Measurements from ENCODE around the gene DIO1. TPM values are rescaled to one million over a fixed set of nuclear protein-coding genes. Genes with fewer than 3 reads are reported as not detected.

The DIO1 gene
- total RNA-seq, 2 donors from 2014 or later, result not detected

DNA sequence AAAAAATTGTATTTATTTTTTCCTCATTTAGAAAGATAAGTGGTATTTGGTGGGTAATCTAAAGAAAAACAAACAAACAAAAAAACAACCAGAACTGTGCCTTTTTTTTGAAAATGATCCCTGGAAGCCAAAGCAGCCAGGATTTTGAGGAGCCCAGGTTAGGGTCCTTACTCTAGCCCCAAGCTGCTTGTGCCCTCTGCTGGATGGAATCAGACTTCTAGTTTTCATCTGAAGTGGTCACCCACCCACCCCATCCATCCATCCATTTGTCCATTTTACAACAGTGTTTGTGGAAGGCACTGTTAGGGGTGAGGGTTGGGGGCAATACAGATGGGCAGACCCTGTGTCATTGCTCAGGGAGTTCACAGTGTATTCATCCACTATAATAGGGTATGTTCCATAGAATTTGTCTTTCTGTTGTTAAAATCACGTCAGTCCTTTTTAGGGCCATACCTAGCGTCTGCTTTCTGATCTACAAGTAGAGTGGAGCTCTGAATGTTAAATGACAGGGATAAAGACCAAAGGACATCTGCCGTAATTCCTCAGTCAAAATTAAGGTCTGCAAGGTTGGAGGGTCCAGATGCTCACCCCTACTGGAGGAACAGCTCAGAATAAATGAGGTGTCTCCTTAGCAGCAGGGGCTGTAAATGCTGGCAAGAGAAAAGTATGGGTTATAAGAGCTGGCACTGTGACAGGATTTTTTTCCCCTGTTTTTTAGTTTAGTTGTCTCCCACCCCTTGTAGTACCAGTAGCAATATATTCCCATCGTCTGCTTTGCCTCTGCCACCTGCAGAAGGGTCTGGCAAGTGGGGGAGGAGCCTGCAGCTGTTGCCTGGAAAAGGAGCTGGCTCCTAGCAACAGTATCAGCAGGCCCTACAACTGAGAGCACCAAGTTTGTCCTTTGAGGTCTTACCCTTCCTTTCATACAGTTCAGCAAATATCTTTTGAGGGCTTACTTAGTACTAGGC lies 55.3 kb downstream of the DIO1 start:
- ATAC-seq, result no peak
- no peak for DNase-seq
- Mint-ChIP-seq H3K27me3 (no peaks in the 10 kb centered on the region), H3K36me3 (ENCODE audit: low read depth) (peaks cover 3% of the 10 kb centered on the region), H3K4me1 (peaks cover 29% of the 10 kb centered on the region), H3K27ac (no peak overlapping the region), H3K4me3 (no peak overlapping the region)
- no peaks in the 10 kb centered on the region for H3K9me3 ChIP-seq (ENCODE audit: control insufficient read depth, low read length, poor library complexity, severe bottlenecking)

DNA sequence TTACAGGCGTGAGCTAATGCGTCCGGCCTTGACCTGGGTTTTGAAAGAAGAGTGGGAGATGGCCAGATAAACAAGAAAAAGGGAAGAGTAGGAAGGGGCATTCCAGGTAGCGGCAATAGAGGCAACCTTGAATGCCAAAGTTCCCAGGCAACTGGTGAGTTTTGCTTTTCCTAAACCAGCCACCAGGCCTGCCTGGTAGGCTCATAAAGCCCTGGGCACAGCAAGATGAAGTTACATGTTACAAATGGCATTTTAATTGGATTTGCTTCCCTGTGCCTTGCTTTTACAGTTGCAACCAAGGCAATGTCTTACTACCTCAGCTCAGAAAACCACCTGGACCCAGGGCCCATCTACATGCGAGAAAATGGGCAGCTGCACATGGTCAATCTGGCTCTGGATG lies 57.7 kb downstream of the DIO1 start:
- ATAC-seq (no peak), DNase-seq (no peak)
- no peaks in the 10 kb centered on the region for H3K27me3 Mint-ChIP-seq
- H3K4me1 Mint-ChIP-seq, result peaks cover 18% of the 10 kb centered on the region
- H3K36me3 Mint-ChIP-seq (ENCODE audit: low read depth), result peaks cover 3% of the 10 kb centered on the region
- H3K27ac Mint-ChIP-seq, result no peak overlapping the region
- no peak overlapping the region for H3K4me3 Mint-ChIP-seq
- no peaks in the 10 kb centered on the region for H3K9me3 ChIP-seq (ENCODE audit: control insufficient read depth, low read length, poor library complexity, severe bottlenecking)

DNA sequence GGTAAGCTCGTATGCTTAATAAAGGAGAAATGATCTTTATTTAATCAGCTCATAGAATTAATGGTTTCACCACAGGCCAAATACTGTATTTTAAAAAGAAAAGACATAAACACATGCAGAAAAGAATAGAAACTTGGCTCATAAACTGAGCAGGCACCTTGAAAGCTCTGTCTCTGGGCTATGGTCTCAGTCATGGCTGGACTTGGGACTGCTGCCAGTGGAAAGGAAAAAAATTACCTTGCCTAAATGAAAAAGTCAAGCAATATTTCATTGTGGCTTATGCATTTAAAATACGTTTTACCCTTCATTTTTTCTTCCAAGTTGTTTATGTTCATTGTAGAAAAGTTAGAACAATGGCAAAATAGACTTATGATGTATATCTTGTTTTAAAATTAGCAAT lies 60.1 kb downstream of the DIO1 start:
- no peak overlapping the region for H3K27ac Mint-ChIP-seq
- H3K4me1 Mint-ChIP-seq, result peaks cover 10% of the 10 kb centered on the region
- no peak overlapping the region for H3K4me3 Mint-ChIP-seq
- DNase-seq, result no peak
- H3K9me3 ChIP-seq (ENCODE audit: control insufficient read depth, low read length, poor library complexity, severe bottlenecking), result no peaks in the 10 kb centered on the region
- peaks cover 3% of the 10 kb centered on the region for H3K36me3 Mint-ChIP-seq (ENCODE audit: low read depth)
- H3K27me3 Mint-ChIP-seq, result no peaks in the 10 kb centered on the region
- ATAC-seq, result no peak

DNA sequence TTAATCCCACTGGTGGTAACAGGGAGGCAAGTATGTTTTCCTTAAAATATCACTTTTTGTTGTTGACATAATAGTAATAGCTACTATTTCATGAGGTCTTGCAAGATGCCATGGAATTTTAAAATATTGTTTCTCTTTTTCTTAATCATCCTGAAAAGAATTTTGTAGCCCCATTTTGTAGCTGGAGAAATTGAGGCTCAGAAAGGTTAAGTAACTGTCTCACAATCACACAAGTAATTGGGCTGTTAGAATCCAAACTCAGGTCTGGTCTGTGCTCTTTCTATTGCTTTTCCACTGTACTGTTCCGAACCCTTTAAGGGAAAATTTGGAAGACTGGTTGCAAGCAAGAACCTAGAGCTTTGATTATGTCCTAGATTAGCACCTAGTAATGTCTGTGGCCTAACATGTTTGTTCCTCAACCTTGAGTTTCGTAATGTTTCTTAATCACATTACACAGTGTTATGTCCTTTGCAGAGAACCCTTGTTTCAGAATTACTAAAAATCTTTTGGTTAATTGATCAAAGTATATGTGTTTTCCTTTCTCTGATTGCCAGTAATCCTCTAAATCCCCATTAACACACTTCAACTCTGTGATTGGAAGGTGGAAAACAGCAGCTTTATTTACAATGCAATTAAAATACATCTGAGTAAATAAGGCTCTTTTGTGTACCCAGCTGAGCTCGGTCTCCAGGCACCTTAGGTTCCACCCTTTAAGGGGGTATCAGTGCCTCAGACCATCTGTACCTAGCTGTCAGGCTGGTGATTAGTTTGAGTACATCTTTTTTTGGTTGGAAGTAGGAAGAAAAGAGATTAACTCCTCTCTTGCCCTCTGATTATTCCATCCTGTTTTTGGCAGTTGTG lies 62.6 kb downstream of the DIO1 start:
- H3K27ac Mint-ChIP-seq, result peak overlapping the region; percentile 37
- H3K4me1 Mint-ChIP-seq, result peaks cover 3% of the 10 kb centered on the region
- DNase-seq, result no peak
- H3K9me3 ChIP-seq (ENCODE audit: control insufficient read depth, low read length, poor library complexity, severe bottlenecking), result no peaks in the 10 kb centered on the region
- no peak for ATAC-seq
- no peaks in the 10 kb centered on the region for H3K27me3 Mint-ChIP-seq
- H3K4me3 Mint-ChIP-seq, result no peak overlapping the region
- H3K36me3 Mint-ChIP-seq (ENCODE audit: low read depth), result peaks cover 3% of the 10 kb centered on the region

DNA sequence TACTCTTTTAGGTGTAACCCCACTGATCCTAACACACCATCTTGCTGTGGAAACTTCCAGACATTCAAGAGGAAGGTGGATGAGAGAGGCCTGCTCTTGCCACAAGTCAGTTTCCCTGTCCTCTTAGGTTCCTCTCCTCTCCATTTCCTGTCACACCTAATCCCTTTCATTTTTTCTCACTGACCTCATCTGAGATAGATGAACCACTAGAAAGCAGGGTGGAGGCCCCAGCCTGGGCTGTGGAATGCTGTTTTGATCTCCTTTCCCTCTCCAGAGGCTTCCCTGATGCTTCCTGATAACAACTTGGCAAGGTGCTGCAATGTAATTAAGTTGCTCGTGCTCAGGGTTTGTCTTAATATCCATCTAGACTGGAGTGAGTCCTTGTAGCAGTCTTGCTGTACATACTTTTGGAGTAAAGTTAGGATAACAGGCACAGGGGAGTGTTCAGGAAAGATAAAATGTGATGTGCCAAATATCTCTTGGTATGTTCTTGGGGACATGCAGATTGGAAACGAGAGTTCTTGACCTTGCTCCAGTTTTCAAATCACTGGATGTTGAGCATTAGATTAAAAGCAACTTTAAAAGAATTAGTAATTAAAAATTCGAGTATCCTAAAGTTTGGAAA lies 63.3 kb downstream of the DIO1 start:
- H3K4me3 Mint-ChIP-seq, result no peak overlapping the region
- no peaks in the 10 kb centered on the region for H3K27me3 Mint-ChIP-seq
- H3K4me1 Mint-ChIP-seq, result peaks cover 3% of the 10 kb centered on the region
- no peak overlapping the region for H3K27ac Mint-ChIP-seq
- ATAC-seq (no peak), DNase-seq (no peak)
- H3K36me3 Mint-ChIP-seq (ENCODE audit: low read depth), result peaks cover 3% of the 10 kb centered on the region
- no peaks in the 10 kb centered on the region for H3K9me3 ChIP-seq (ENCODE audit: control insufficient read depth, low read length, poor library complexity, severe bottlenecking)

DNA sequence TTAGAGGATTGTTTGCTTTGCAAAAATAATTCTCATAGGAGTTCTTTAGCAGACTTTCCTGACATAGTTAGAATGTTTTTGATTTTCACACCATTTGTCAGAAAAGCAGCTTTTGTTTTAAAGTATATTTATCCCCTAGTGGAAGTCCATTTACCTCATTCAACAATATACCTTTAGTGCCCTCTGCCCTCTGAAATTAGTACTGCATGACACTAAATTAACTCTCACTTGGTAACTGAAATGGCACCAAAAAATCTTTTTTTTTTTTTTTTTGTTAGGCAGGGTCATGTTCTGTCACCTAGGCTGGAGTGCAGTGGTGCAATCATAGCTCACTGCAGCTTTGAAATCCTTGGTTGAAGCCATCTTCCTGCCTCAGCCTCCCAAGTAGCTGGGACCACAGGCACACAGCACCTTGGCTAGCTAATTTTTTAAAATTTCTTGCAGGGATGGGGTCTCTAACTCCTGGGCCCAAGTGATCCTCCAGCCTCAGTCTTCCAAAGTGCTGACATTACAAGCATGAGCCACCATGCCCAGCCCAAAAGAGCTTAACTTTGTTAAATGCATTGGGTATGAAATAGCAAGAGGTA lies 65.8 kb downstream of the DIO1 start:
- Mint-ChIP-seq H3K27me3 (no peaks in the 10 kb centered on the region), H3K27ac (no peak overlapping the region), H3K4me1 (peaks cover 7% of the 10 kb centered on the region), H3K4me3 (no peak overlapping the region), H3K36me3 (ENCODE audit: low read depth) (peaks cover 7% of the 10 kb centered on the region)
- H3K9me3 ChIP-seq (ENCODE audit: control insufficient read depth, low read length, poor library complexity, severe bottlenecking), result no peaks in the 10 kb centered on the region
- peak; percentile 80 for ATAC-seq
- DNase-seq, result peak in 1 of 3 donors; percentile 13

Other genes with a start within 250 kb of the DIO1 start
- not detected for gene GLIS1, start 155.0 kb upstream of the DIO1 start, total RNA-seq
- 1 to 10 TPM; 5.4 to 6.3 TPM for gene NDC1, start 55.9 kb upstream of the DIO1 start, total RNA-seq
- gene YIPF1, start 4.4 kb upstream of the DIO1 start, total RNA-seq, result 10 to 100 TPM in 1 of 2 donors, 1 to 10 TPM in 1; 8.8 to 10.3 TPM
- gene IFT25, start 51.5 kb downstream of the DIO1 start, total RNA-seq, result 10 to 100 TPM; 17.3 to 23.7 TPM
- gene LRRC42, start 52.2 kb downstream of the DIO1 start, total RNA-seq, result 1 to 10 TPM; 5.8 to 7.4 TPM
- gene LDLRAD1, start 124.0 kb downstream of the DIO1 start, total RNA-seq, result not detected
- 100 to 1,000 TPM; 145 to 160 TPM for gene TMEM59, start 159.0 kb downstream of the DIO1 start, total RNA-seq
- gene TCEANC2, start 159.4 kb downstream of the DIO1 start, total RNA-seq, result 1 to 10 TPM; 4.5 to 4.7 TPM

Measured in T-helper 17 cell (primary cell).